HepG2 (cell line): ENCODE results near the gene KRTAP12-1. TPM values are rescaled to one million over a fixed set of nuclear protein-coding genes. Genes with fewer than 3 reads are reported as not detected.
"Not testable (repeated sequence)": the region's sequence is repeated elsewhere in the genome, so short reads cannot be mapped to it uniquely, and the experiment has no call there.

Experiments used
- ATAC-seq: fragments of 200-7000 bp; cut with Tn5 transposase; 3 replicates; pipeline ENCODE4 v1.9.1; 2020; ENCODE audit warnings: mild to moderate bottlenecking, moderate library complexity
- BruUV-seq: library from RNA; stranded (reverse); fragments of 400-500 nt; replicated peaks from 2 replicates; lab custom pipeline; 2021; lab: Mats Ljungman, UMichigan
- CTCF ChIA-PET: fragments of 300-600 bp; formaldehyde crosslinking; extraction: SDS; loops from one replicate; lab custom pipeline; 2021; ENCODE audit warnings: low total read pairs, inconsistent platforms, low intra/inter-chr PET ratio; lab: Yijun Ruan, JAX
- POLR2A ChIA-PET: fragments of 350-600 bp; sonication (Branson Sonifier 250); formaldehyde crosslinking; loops from one replicate; lab custom pipeline; 2020; ENCODE audit warnings: antibody characterized with exemption, inconsistent platforms; lab: Yijun Ruan, JAX
- DNase-seq: peaks from one replicate; pipeline ENCODE4 v3.0.0-alpha.2; 2015; ENCODE audit warnings: low spot score
- FAIRE-seq: peaks from 3 replicates; lab custom pipeline; 2011; peaks lifted over from hg19 to GRCh38; lab: Jason Lieb, UNC
- H2AFZ ChIP-seq: one replicate; pipeline ENCODE4 v1.6.1; 2011; ENCODE audit warnings: low read length, inconsistent platforms
- H3K27ac ChIP-seq: fragments of 300-600 bp; 3 replicates; pipeline ENCODE4 v1.8.0; 2011; ENCODE audit warnings: mixed run types, mild to moderate bottlenecking, mixed read lengths, low read length, inconsistent platforms; ENCODE audit not compliant: insufficient read depth; ENCODE audit errors: extremely low read length
- H3K27me3 ChIP-seq, 2 experiments: fragments of 200-600 bp in 1 of 2; 2 replicates in 1 of 2; 3 replicates in 1 of 2; pipeline versions ENCODE4 v1.6.0 to v1.8.0; 2011; ENCODE audit warnings: low read length in 2 of 2, mild to moderate bottlenecking in 2 of 2, moderate library complexity in 2 of 2, inconsistent platforms in 1 of 2; ENCODE audit not compliant: insufficient read depth in 2 of 2, control insufficient read depth in 1 of 2
- H3K36me3 ChIP-seq, 2 experiments: fragments of 200-600 bp in 1 of 2; replicated peaks in 1 of 2; 2 replicates in 1 of 2; 3 replicates in 1 of 2; pipeline versions ENCODE4 v1.5.1 to v1.8.0; 2011; ENCODE audit warnings: low read length in 2 of 2, inconsistent platforms in 1 of 2; ENCODE audit not compliant: insufficient read depth in 2 of 2, control insufficient read depth in 1 of 2
- H3K4me1 ChIP-seq: 2 replicates; pipeline ENCODE4 v1.5.1; 2012; ENCODE audit warnings: low read length, inconsistent platforms; ENCODE audit not compliant: insufficient read depth
- H3K4me2 ChIP-seq: 2 replicates; pipeline ENCODE4 v1.6.0; 2011; ENCODE audit warnings: low read depth, low read length, inconsistent platforms
- H3K4me3 ChIP-seq, 3 experiments: fragments of 200-600 bp in 1 of 3; sonication (generic), shearing (Covaris generic) in 1 of 3; replicated peaks in 1 of 3; 2 replicates each; pipeline ENCODE4 v1.5.1; 2011 to 2016; ENCODE audit warnings: low read length in 3 of 3, inconsistent platforms in 2 of 3, low read depth in 2 of 3, mild to moderate bottlenecking in 2 of 3, control low read depth in 1 of 3, mixed read lengths in 1 of 3; ENCODE audit not compliant: insufficient read depth in 1 of 3
- H3K79me2 ChIP-seq: one replicate; pipeline ENCODE4 v1.6.1; 2011; ENCODE audit warnings: low read length, inconsistent platforms; ENCODE audit not compliant: insufficient read depth
- H3K9ac ChIP-seq: 2 replicates; pipeline ENCODE4 v1.6.0; 2011; ENCODE audit warnings: mild to moderate bottlenecking, low read depth, low read length, inconsistent platforms; ENCODE audit not compliant: insufficient read depth
- H3K9me3 ChIP-seq: 2 replicates; pipeline ENCODE4 v1.5.1; 2012; ENCODE audit warnings: mild to moderate bottlenecking, low read length
- H4K20me1 ChIP-seq: 2 replicates; pipeline ENCODE4 v1.6.0; 2011; ENCODE audit warnings: inconsistent platforms, mild to moderate bottlenecking, low read length, moderate library complexity; ENCODE audit not compliant: insufficient read depth
- ADNP ChIP-seq: sonication (generic); formaldehyde crosslinking; IDR thresholded peaks from 2 replicates; pipeline ENCODE4 v1.4.0; 2020; ENCODE audit warnings: missing genetic modification reagents
- ATF7-NPFF ChIP-seq: sonication (generic); formaldehyde crosslinking; IDR thresholded peaks from 2 replicates; pipeline ENCODE4 v1.8.1; 2023; ENCODE audit warnings: mild to moderate bottlenecking, low read depth, missing genetic modification reagents, moderate library complexity
- CHCHD3 ChIP-seq: sonication (generic); formaldehyde crosslinking; IDR thresholded peaks from 2 replicates; pipeline ENCODE4 v1.8.0; 2022; ENCODE audit warnings: mild to moderate bottlenecking, missing genetic modification reagents, moderate library complexity
- HIVEP1 ChIP-seq: sonication (generic); formaldehyde crosslinking; IDR thresholded peaks from 2 replicates; pipeline ENCODE4 v1.4.0; 2020; ENCODE audit warnings: mild to moderate bottlenecking, missing genetic modification reagents
- ZMYM3 ChIP-seq: sonication (generic); formaldehyde crosslinking; IDR thresholded peaks from 2 replicates; pipeline ENCODE4 v1.5.1; 2020; ENCODE audit warnings: mild to moderate bottlenecking, missing genetic modification reagents
- ZNF263 ChIP-seq: sonication (generic); formaldehyde crosslinking; IDR thresholded peaks from 2 replicates; pipeline ENCODE4 v1.4.0; 2020; ENCODE audit warnings: missing genetic modification reagents
- ZNF296 ChIP-seq: sonication (generic); formaldehyde crosslinking; conservative IDR thresholded peaks from 2 replicates; pipeline ENCODE4 v1.5.0; 2020; ENCODE audit warnings: mild to moderate bottlenecking, missing genetic modification reagents
- ZNF333 ChIP-seq: sonication (generic); formaldehyde crosslinking; IDR thresholded peaks from 2 replicates; pipeline ENCODE4 v1.4.0; 2020; ENCODE audit warnings: mild to moderate bottlenecking, missing genetic modification reagents, borderline replicate concordance
- ZNF768 ChIP-seq: sonication (generic); formaldehyde crosslinking; IDR thresholded peaks from 2 replicates; pipeline ENCODE4 v1.4.0; 2020; ENCODE audit warnings: missing genetic modification reagents
- ZNF776 ChIP-seq: sonication (generic); formaldehyde crosslinking; IDR thresholded peaks from 2 replicates; pipeline ENCODE4 v1.4.0; 2020; ENCODE audit warnings: mild to moderate bottlenecking, missing genetic modification reagents
- WGBS: methylation state at CpG from one replicate; pipeline ENCODE4 v1.1.6; 2017; ENCODE audit warnings: low lambda C conversion rate; 5-methylcytosine and 5-hydroxymethylcytosine counted together
- in situ Hi-C: cut with HindIII; loops from 2 replicates; pipeline ENCODE4 v1.10.0; 2017; ENCODE audit warnings: low pct_unique_long_range_greater_than_20kb; ENCODE audit not compliant: extremely low pct_ligation_motif_present
- intact Hi-C: fragments of 100-400 bp; cut with micrococcal nuclease; formaldehyde crosslinking; loops from one replicate; pipeline ENCODE4 v1.10.0; 2022; ENCODE audit not compliant: unreplicated experiment
- polyA plus RNA-seq, 8 experiments: library from polyadenylated mRNA; depleted of rRNA in 3 of 8; stranded (reverse) in 7 of 8; unstranded in 1 of 8; fragments of >200 nt; fragmentation: Illumina TruSeq in 4 of 8; extraction: Trizol in 4 of 8; gene quantifications; 2 replicates each; pipeline versions ENCODE4 v1.2.1 to v1.2.3, GENCODE V29; 2011 to 2016; ENCODE audit warnings: low read depth in 4 of 8, missing spikeins in 1 of 8, mixed read lengths in 1 of 8; ENCODE audit not compliant: insufficient read depth in 1 of 8
- total RNA-seq, 5 experiments: library from RNA; depleted of rRNA; stranded (reverse); fragments of >200 nt; fragmentation: Illumina TruSeq; extraction: Trizol; gene quantifications; 2 replicates each; pipeline ENCODE4 v1.2.3, GENCODE V29; 2016; ENCODE audit warnings: low read depth in 1 of 5
- TF ChIP-seq, protein P1 (sequence below): sonication (generic); formaldehyde crosslinking; IDR thresholded peaks from 2 replicates; pipeline ENCODE4 v1.4.0; 2020; ENCODE audit warnings: missing genetic modification reagents
- TF ChIP-seq, protein P2 (sequence below): sonication (generic); formaldehyde crosslinking; IDR thresholded peaks from 2 replicates; pipeline ENCODE4 v1.5.1; 2020; ENCODE audit warnings: missing genetic modification reagents, mild to moderate bottlenecking, borderline replicate concordance
- TF ChIP-seq, protein P3 (sequence below): sonication (generic); formaldehyde crosslinking; IDR thresholded peaks from 2 replicates; pipeline ENCODE4 v1.9.0; 2022; ENCODE audit warnings: missing genetic modification reagents, mild to moderate bottlenecking, borderline replicate concordance

Gene KRTAP12-1
- total and polyA plus RNA-seq, 2 of the 13 experiments (the other 11 are each of a cell fraction or from before 2014, with no cell fraction given) = not detected

DNA sequence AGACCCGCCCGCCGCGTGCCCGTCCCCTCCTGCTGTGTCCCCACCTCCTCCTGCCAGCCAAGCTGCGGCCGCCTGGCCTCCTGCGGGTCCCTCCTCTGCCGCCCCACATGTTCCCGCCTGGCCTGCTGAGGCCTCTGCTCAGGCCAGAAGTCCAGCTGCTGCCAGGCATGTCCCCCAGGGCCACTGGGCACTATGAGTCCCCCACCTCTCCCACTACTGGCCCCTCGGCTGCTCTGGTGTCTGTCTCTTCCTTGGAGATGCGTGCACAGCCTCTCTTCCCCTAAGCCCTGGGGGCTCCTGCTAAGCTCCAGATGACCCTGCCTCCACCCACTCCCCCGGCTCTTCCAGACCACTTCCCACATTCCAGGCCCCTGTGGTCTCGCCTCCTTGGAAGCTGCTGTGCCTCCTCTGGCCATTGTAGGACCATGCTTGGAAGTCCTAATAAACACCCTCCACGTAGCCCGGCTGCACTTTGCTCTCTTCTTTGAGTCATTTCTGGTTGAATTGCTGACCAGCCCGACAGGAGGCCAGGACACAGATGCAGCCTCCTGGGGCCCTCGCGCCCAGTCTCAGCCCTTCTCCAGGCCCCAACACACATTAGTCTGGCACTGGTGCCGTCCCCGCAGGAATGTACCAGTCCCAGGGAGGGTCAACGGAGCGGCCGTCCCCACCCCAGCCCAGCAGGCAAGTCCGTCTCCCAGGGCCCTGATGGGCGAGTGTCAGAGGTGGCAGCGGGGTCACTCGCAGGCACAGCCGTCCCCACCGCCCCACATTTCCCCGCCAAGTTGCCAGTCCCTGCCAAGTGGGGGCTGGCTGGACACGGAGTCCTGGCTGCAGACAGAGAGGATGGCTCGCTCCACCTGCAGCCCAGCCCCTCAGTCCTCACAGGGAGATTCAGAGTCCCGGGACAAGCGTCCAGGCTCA is 16.1 kb upstream of the KRTAP12-1 start (continued):
- TF ChIP-seq ZNF263 = no peak
- TF ChIP-seq, protein P1, sequence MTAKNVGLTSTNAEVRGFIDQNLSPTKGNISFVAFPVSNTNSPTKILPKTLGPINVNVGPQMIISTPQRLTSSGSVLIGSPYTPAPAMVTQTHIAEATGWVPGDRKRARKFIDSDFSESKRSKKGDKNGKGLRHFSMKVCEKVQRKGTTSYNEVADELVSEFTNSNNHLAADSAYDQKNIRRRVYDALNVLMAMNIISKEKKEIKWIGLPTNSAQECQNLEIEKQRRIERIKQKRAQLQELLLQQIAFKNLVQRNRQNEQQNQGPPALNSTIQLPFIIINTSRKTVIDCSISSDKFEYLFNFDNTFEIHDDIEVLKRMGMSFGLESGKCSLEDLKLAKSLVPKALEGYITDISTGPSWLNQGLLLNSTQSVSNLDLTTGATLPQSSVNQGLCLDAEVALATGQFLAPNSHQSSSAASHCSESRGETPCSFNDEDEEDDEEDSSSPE (CRISPR knock-in tag) = peak; percentile 47; the same call in 1 of the 2 replicates

DNA sequence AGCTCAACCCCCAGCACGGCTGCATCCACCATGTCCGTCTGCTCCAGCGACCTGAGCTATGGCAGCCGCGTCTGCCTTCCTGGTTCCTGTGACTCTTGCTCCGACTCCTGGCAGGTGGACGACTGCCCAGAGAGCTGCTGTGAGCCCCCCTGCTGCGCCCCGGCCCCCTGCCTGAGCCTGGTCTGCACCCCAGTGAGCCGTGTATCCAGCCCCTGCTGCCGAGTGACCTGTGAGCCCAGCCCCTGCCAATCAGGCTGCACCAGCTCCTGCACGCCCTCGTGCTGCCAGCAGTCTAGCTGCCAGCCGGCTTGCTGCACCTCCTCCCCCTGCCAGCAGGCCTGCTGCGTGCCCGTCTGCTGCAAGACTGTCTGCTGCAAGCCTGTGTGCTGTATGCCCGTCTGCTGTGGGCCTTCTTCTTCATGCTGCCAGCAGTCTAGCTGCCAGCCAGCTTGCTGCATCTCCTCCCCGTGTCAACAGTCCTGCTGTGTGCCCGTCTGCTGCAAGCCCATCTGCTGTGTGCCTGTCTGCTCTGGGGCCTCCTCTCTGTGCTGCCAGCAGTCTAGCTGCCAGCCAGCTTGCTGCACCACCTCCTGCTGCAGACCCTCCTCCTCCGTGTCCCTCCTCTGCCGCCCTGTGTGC is 15.3 kb upstream of the KRTAP12-1 start, which contains the start of gene KRTAP10-12:
KRTAP10-12 (plus strand) TSS at position 1 of the 639 bp plus-strand sequence; CDS start at position 31, 30 bp downstream.
- Histone ChIP-seq H3K9ac (peak within 1 kb of the TSS; percentile 40), H3K4me2 (peak within 1 kb of the TSS; percentile 80), H3K9me3 (peaks cover 16% of the 10 kb centered on the region), H3K4me1 (peaks cover 72% of the 10 kb centered on the region), H3K27ac (peak within 1 kb of the TSS; percentile 35), H3K4me3 (peak within 1 kb of the TSS; percentile 40 to 68 (median 44); a peak in 5 of 6 replicates)
- H2AFZ ChIP-seq, DNase-seq, H3K36me3 ChIP-seq, H3K27me3 ChIP-seq, FAIRE-seq, ATAC-seq, in situ Hi-C loops, BruUV-seq, CTCF ChIA-PET, H4K20me1 ChIP-seq, POLR2A ChIA-PET, H3K79me2 ChIP-seq: not testable (repeated sequence)
- intact Hi-C loops = loop anchor here (10.0 kb wide), 1 partner anchor 62 kb away; the partner anchor contains the start of gene KRTAP10-10
- TF ChIP-seq, protein P2, sequence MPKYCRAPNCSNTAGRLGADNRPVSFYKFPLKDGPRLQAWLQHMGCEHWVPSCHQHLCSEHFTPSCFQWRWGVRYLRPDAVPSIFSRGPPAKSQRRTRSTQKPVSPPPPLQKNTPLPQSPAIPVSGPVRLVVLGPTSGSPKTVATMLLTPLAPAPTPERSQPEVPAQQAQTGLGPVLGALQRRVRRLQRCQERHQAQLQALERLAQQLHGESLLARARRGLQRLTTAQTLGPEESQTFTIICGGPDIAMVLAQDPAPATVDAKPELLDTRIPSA (CRISPR knock-in tag) = 0 out of 2 replicates have a peak, but pooled peaks have one; percentile 29
- 0 out of 2 replicates have a peak, but pooled peaks have one; percentile 25 for TF ChIP-seq ZNF333 (CRISPR knock-in tag)
- TF ChIP-seq ZNF296 (CRISPR knock-in tag) = 0 out of 2 replicates have a peak, but pooled peaks have one; percentile 61
- TF ChIP-seq CHCHD3 (CRISPR knock-in tag) = 0 out of 2 replicates have a peak, but pooled peaks have one; percentile 50
- TF ChIP-seq ZNF776 (CRISPR knock-in tag) = 0 out of 2 replicates have a peak, but pooled peaks have one; percentile 40
- peak; percentile 86 for TF ChIP-seq ZNF768
- TF ChIP-seq, protein P3, sequence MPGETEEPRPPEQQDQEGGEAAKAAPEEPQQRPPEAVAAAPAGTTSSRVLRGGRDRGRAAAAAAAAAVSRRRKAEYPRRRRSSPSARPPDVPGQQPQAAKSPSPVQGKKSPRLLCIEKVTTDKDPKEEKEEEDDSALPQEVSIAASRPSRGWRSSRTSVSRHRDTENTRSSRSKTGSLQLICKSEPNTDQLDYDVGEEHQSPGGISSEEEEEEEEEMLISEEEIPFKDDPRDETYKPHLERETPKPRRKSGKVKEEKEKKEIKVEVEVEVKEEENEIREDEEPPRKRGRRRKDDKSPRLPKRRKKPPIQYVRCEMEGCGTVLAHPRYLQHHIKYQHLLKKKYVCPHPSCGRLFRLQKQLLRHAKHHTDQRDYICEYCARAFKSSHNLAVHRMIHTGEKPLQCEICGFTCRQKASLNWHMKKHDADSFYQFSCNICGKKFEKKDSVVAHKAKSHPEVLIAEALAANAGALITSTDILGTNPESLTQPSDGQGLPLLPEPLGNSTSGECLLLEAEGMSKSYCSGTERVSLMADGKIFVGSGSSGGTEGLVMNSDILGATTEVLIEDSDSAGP (CRISPR knock-in tag) = 0 out of 2 replicates have a peak, but pooled peaks have one; percentile 48
- TF ChIP-seq ADNP (CRISPR knock-in tag) = peak; percentile 66; the same call in 1 of the 2 replicates
- TF ChIP-seq HIVEP1 = 0 out of 2 replicates have a peak, but pooled peaks have one; percentile 42
- TF ChIP-seq ATF7-NPFF (CRISPR knock-in tag) = peak; percentile 43; the same call in 1 of the 2 replicates
- peak; percentile 99 for TF ChIP-seq ZMYM3 (CRISPR knock-in tag)
- WGBS = 66% methylated on average over 12 of the region's 21 CpGs
